Activated CD4-positive, alpha-beta T cell treated with anti-CD3 and anti-CD28 coated beads for 1 hour (primary cell): Measurements from ENCODE around the gene LRP5.
"Not testable (repeated sequence)": the region's sequence is repeated elsewhere in the genome, so short reads cannot be mapped to it uniquely, and the experiment has no call there.

ENCODE experiments used
- DNase-seq: peaks from one replicate; pipeline ENCODE4 v3.0.0-alpha.2; 2020

Gene LRP5

GRCh38 chr11:68430384-68430783, 118.0 kb downstream of the LRP5 start:
- no peak for DNase-seq

DNA sequence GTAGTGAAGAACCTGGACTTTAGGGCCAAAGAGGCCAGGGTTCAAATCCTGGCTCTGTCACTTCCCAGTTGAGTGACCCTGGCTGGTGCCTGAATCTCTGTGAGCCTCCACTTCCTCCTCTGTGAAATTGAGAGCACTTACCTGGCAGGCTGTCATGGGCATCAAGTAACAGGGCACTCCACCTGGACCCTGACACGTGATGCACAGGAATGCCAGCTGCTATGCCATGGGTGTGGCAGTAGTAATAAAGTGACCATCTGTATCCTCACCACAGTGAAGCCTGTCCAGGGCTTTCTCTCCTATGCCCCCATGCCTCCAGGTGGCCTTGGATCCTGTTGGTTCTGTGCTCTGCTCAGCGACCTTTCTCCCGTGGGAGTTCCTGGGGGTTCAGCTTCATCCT, 118.4 kb downstream of the LRP5 start:
- DNase-seq, result no peak

DNA sequence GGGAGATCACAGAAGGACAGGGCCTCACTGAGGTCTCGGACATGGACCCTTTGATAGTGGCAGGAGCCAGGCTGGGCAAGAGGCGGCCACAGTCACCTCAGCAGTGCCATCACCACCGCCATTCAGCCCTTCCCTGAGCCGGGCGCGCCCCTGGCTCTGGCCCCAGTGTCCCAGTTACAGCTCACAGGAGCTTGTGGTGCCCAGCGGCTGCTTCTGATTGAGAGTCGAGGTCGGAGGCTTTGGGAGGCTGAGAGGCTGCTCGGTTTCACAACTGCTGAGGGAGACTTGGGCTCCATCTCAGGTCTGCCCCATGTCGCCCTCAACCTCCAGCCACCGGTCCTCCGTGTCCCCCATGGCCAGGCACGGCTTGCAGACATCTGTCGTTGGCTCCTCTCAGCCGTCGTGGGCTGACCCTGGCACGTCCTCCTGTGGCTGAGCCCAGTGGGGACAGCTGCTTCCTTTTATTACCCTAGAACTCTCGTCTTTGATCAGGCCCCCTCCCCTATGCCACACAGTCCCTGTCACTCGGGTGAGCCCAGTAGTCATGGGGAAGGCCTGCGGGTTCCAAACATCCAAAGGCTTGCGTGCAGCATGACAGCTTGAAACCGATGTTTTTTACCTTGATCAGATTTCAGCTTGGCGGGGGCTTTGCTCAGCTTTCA, 119.7 kb downstream of the LRP5 start:
- no peak for DNase-seq

GRCh38 chr11:68432874-68433273, 120.5 kb downstream of the LRP5 start:
- no peak for DNase-seq

DNA sequence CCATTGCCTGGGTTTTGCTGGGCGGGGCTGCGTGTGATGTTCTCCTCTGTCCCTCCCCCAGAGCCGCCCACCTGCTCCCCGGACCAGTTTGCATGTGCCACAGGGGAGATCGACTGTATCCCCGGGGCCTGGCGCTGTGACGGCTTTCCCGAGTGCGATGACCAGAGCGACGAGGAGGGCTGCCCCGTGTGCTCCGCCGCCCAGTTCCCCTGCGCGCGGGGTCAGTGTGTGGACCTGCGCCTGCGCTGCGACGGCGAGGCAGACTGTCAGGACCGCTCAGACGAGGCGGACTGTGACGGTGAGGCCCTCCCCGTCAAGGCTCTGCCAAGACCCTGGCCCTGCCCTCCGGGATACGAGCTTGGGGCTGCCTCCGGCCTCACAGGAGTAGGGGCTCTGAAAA, 121.2 kb downstream of the LRP5 start:
- no peak for DNase-seq

DNA sequence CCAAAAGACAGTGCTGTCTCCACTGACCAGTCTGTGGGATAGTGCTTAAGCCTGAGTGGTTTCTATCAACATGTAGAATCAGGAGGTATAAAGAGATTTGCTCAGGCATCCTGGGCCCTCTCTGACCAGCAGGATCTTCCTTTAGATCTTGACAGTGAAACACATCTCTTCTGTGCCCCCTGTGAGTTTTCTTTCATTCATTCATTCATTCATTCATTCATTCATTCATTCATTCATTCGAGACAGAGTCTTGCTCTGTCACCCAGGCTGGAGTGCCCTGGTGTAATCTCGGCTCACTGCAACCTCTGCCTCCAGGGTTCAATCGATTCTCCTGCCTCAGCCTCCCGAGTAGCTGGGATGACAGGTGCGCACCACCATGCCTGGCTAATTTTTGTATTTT, 121.8 kb downstream of the LRP5 start:
- DNase-seq, result not testable (repeated sequence)

GRCh38 chr11:68436162-68436888, 123.9 kb downstream of the LRP5 start:
- DNase-seq, result no peak

DNA sequence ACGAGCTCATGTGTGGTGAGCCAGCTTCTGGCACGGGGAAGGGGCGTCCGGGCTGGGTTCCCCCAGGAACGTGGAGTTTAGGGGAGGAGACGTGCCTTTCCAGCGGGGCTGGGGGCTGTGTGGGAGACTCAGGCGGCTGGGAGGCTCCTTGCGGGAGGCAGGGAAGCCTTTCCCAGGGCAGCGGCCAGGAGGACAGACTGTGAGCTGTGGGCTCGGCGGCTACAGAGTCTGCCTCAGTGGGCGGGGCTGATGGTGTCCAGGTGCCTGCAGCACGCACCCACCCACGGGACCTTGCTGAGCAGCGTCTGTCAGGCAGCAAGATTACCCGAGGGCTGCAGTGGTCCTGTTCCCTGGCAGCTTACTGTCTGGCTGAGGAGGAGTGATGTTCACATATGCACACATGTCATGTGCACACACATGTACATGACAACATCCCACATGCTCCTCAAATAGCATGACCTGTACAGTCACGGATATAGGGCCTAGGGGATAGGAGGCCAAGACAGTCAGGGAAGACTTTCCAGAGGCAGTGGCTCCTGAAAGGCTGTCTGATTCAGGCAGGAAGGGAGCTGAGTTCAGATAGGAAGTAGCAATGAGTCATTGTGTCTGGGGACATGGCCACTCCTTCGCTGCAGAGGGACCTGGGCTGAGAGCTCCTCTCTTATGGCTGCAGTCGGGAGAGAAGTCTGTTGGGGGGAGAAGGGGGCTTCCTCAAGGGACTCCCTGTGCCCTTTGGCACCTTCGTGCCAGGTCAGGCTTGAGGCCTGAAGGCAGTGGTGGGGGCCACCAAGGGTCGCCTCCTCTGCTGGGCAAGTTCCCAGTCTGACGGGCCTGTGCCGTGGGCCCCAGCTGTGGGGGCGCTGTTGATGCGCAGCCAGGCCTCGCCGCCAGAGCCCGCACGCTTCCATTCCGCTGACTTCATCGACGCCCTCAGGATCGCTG, 124.9 kb downstream of the LRP5 start:
- DNase-seq, result no peak

- DNase-seq, result no peak
Measured at GRCh38 chr11:68437927-68438657, 125.7 kb downstream of the LRP5 start.

- no peak for DNase-seq
Measured at GRCh38 chr11:68438658-68439259, 126.4 kb downstream of the LRP5 start.

DNA sequence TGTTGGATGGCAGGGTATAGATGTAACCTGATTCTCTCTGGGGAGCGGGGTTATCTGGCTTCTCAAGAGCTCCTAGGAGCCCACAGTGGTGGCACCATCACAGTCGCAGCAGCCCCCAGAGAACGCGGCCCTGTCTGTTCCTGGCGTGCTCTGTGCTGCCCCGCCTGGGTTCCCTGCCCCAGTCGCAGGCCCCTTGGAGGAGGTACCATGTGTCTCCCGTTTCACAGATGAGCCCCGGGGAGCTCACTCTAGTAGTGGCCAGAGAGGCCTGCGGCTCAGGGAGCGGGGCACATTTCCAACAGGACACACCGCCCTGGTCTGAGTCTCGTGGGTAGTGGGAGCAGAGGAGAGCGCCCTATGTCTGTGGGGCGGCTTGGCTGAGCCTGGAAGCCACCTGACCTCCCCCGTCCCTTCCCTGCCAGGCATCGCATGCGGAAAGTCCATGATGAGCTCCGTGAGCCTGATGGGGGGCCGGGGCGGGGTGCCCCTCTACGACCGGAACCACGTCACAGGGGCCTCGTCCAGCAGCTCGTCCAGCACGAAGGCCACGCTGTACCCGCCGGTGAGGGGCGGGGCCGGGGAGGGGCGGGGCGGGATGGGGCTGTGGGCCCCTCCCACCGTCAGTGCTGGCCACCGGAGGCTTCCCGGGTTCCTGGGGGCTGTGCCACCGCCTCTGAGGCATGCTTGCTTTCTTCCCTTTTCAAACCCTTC, 127.1 kb downstream of the LRP5 start:
- no peak for DNase-seq

DNA sequence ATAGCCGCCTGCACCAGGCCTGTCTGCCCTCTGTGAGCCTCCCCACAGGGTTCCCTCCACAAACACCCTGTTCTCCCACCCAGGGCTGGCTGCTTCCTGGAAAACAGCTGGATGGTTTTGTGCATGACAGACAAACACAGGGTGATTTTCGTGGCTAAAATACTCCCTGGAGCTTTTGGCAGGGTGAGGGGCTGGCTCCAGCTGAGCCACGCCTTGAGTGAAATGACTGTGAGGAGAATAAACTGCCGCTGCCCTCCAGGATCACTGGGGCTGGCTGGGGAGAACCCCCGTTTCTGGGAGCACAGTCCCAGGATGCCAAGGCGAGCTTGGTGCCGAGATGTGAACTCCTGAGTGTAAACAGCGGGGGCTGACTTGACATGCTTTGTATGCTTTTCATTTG, 127.8 kb downstream of the LRP5 start:
- no peak for DNase-seq

GRCh38 chr11:68441466-68442230, 129.3 kb downstream of the LRP5 start:
- DNase-seq, result no peak

- DNase-seq, result no peak
Measured at GRCh38 chr11:68442433-68442832, 130.0 kb downstream of the LRP5 start.

DNA sequence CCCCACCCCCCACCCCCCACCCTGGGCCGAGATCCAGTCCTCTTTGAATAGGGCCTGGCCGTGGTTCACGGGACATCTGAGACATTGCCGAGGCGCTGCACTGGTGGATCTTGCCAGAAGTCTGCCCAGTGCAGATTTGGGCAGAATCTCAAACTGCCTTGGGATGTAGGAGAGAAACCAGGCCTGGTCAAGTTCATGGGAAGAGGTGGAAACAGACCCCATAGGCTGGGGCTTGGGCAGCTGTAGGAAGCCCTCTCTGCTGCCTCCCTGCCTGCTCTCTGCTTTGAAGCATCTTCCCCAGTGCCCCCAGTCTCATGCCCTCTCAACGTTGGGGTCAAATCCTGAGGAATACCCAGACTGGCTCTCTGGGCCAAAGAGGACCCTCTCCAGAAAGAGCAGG, 132.2 kb downstream of the LRP5 start:
- DNase-seq, result no peak

DNA sequence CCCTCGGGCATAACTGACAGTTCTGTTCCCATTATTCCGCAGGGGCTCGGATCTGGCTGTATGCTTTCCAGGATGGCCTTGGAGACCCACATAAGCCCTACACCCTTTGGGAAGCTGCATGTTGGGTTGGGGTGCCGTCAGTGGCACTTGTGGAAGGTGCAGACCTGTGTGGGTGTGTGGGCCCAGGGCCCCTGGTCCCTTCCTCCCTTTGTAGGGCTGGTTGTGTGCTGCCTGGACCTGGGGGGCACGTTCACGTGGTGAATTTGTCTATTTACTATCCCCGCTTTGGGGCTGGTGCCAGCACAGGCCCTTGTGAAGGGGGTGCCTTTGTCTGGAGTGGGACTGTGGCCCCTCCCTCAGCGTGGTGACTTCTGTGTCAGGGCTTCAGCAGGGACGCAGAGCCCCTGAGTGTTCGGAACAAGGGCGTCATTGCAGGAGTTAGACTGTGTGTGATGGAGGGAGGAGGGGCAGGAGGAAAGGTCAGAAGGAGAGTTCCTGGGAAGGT, 133.2 kb downstream of the LRP5 start:
- DNase-seq, result no peak

DNA sequence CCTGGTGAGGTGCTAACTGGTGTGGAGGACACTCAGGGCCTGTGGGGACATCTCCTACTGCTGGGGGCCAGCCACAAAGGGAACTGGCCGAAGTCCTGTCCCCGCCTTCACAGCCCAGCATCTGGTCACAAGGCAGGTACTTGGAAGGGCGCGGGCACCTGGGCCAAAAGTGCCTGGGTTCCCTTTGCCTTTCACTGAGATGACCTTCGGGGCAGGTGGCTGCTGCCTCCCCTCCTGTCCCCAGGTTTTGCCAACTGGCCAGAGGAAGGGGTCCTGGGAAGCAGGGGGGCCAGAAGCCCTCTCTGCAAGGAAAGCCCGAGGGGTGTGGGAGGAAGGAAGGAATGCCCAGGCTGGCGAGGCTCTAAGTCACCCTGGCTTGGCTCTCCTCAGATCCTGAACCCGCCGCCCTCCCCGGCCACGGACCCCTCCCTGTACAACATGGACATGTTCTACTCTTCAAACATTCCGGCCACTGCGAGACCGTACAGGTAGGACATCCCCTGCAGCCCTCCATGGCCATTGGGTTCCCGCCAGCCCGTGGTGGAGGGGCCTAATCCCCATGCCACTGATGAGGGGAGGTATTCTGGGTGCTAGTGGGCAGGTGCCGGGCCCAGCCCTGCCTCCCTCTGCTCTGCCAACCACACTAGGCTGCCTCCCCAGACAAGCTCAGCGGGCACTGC, 133.8 kb downstream of the LRP5 start:
- no peak for DNase-seq

- peak; percentile 61 for DNase-seq
Measured at GRCh38 chr11:68447015-68447801, 134.8 kb downstream of the LRP5 start.

DNA sequence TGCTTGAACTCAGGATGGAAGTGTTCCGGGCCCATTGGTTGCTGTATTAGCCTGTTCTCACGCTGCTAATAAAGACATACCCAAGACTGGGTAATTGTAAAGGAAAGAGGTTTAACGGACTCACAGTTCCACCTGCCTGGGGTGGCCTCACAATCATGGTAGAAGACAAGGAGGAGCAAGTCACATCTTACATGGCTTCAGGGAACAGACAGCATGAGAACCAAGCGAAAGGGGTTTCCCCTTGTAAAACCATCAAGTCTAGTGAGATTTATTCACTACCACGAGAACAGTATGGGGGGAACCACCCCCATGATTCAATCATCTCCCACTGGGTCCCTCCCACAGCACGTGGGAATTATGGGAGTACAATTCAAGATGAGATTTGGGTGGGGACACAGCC, 135.5 kb downstream of the LRP5 start:
- DNase-seq, result not testable (repeated sequence)
